Gastrocnemius medialis (tissue), 4 donors: Measurements from ENCODE around the gene CADPS.

Experiments
- POLR2A ChIP-seq, 2 donors: fragments of 450-650 bp; IDR thresholded peaks; one replicate each; pipeline ENCODE4 v1.6.1; 2017; ENCODE audit warnings: antibody characterized with exemption in 2 of 2, mild to moderate bottlenecking in 2 of 2, moderate library complexity in 2 of 2
- TF ChIP-seq, protein P1 (sequence below), 5 experiments: fragments of 450-650 bp in 3 of 5; fragments of 200-600 bp in 2 of 5; sonication (generic) in 2 of 5; IDR thresholded peaks in 4 of 5; conservative IDR thresholded peaks in 1 of 5; 1 replicate in 4 of 5; 2 replicates in 1 of 5; pipeline ENCODE4 v1.5.1; 2016 to 2019; ENCODE audit warnings: antibody characterized with exemption in 5 of 5, mild to moderate bottlenecking in 3 of 5, moderate library complexity in 3 of 5

DNA sequence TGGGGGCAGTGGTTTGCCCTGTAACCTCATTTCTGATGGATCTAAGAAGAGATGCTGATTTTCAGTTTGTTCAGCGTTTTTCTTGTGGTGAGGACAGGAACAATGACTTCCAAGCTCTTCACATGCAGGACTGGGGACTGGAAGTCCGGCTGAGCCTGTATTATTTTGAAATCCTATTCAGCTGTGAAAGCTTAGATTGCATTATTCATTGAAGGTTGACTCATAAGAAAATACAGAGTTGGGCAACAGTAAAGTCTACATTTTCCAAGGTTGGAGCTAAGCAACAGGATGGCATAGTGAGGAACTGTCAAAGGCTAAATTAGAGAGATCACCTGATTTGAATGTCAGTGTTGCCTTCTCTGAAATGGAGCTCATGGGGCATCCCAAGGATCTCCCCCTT is 270.9 kb downstream of the CADPS start:
- TF ChIP-seq, protein P1, sequence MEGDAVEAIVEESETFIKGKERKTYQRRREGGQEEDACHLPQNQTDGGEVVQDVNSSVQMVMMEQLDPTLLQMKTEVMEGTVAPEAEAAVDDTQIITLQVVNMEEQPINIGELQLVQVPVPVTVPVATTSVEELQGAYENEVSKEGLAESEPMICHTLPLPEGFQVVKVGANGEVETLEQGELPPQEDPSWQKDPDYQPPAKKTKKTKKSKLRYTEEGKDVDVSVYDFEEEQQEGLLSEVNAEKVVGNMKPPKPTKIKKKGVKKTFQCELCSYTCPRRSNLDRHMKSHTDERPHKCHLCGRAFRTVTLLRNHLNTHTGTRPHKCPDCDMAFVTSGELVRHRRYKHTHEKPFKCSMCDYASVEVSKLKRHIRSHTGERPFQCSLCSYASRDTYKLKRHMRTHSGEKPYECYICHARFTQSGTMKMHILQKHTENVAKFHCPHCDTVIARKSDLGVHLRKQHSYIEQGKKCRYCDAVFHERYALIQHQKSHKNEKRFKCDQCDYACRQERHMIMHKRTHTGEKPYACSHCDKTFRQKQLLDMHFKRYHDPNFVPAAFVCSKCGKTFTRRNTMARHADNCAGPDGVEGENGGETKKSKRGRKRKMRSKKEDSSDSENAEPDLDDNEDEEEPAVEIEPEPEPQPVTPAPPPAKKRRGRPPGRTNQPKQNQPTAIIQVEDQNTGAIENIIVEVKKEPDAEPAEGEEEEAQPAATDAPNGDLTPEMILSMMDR (IDR thresholded peaks at IDR 0.05 in 4 of 5, conservative IDR thresholded peaks at IDR 0.05 in 1 of 5), result no peak
- TF ChIP-seq POLR2A (IDR thresholded peaks at IDR 0.05), result no peak
